ENCODE results near the gene FKBP4.

- TF ChIP-seq TAL1 (IDR thresholded peaks at IDR 0.05) (no peak), CBFA2T2 (conservative IDR thresholded peaks at IDR 0.05) (no peak), HBP1 (CRISPR knock-in tag; IDR thresholded peaks at IDR 0.05) (no peak), ZNF407 (IDR thresholded peaks at IDR 0.05; ENCODE audit: low read depth) (no peak), MAFK (IDR thresholded peaks at IDR 0.05; ENCODE audit: low read length) (no peak), EZH2 (IDR thresholded peaks at IDR 0.05; ENCODE audit: borderline replicate concordance, low read depth, low read length) (no peak), ATF3 (IDR thresholded peaks at IDR 0.05) (no peak), ATF3 (CRISPR knock-in tag; conservative IDR thresholded peaks at IDR 0.05) (no peak), ZNF184 (CRISPR knock-in tag; IDR thresholded peaks at IDR 0.05) (no peak), TEAD4 (IDR thresholded peaks at IDR 0.05; ENCODE audit: low read length) (no peak), TEAD4 (CRISPR knock-in tag; IDR thresholded peaks at IDR 0.05; ENCODE audit: borderline replicate concordance) (no peak), CUX1 (CRISPR knock-in tag; IDR thresholded peaks at IDR 0.05) (no peak), ZNF384 (IDR thresholded peaks at IDR 0.05; ENCODE audit: low read depth, low read length) (no peak)
Observed at GRCh38 chr12:2751230-2751629, 43.5 kb upstream of the FKBP4 start.
